LNCaP clone FGC (cell line): ENCODE results near the gene SH3BP5.
"Not testable (repeated sequence)": the region's sequence is repeated elsewhere in the genome, so short reads cannot be mapped to it uniquely, and the experiment has no call there.

Experiments
- DNase-seq: peaks from one replicate; pipeline ENCODE4 v3.0.0-alpha.2; 2011; ENCODE audit warnings: low read depth
- H3K4me3 ChIP-seq: 2 replicates; pipeline ENCODE4 v1.5.1; 2011; ENCODE audit warnings: mild to moderate bottlenecking, low read depth, low read length, control low read depth
- CTCF ChIP-seq: IDR thresholded peaks from 2 replicates; pipeline ENCODE4 v1.5.1; 2012; ENCODE audit warnings: mild to moderate bottlenecking; ENCODE audit not compliant: control insufficient read depth, insufficient read depth; ENCODE audit errors: extremely low read depth

SH3BP5 gene

DNA sequence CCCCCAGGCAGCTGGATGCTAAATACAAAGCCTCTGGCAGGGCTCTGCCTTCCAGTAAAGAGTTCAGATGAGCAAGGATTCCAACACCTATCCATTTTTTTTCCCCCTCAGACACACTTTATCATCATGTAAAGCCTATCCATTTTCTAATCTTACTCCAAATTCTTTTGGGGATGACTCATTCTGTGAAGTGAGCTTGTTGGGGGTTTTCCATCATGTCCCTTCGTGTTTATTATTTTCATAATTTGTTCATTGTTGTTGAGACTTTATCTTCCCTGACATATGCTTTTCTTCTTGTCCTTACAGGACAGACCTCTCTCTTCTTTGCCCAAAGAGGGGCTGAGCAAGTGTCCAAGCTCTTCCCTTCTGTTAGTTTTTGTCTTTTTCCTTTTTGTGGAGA lies 34.7 kb upstream of the SH3BP5 start:
- TF ChIP-seq CTCF = no peak
- no peak for DNase-seq
- no peak overlapping the region for H3K4me3 ChIP-seq

GRCh38 chr3:15364078-15364477 lies 31.7 kb upstream of the SH3BP5 start:
- DNase-seq, H3K4me3 ChIP-seq: not testable (repeated sequence)

- no peak overlapping the region for H3K4me3 ChIP-seq
- no peak for DNase-seq
- TF ChIP-seq CTCF = no peak
Measured at GRCh38 chr3:15361494-15362214, 29.3 kb upstream of the SH3BP5 start.

DNA sequence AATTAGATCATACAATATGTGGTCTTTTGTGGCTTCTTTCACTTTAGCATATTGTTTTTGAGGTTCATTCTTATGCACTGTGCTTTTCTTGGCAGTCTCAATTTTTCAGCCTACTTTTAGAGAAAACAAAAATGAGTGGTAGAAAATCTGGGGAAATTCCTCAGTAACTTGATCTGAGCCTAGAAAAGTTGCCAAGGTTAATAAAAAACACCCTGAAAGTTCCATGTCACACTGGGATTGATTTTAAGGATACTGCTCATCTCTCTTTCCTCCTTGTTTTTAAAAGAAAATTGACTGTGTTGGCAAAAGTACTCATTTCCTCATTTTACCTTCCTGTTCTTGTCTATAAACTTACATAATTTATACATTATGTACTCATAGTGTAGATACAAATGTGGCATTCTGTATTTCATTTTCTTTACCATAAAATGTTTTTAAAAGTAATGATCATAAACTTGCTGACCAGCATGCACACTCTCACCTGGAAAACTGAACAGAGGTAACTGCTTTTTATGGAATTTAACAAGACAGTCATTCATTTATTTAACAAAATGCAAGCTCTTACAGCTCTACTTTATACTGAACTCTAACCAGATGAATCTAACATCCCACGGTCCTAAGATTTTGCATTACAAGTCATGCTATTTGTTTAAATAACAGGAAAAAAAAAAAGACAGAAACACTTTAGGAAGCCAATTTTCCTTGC lies 28.6 kb upstream of the SH3BP5 start:
- no peak for DNase-seq
- TF ChIP-seq CTCF = no peak
- H3K4me3 ChIP-seq = no peak overlapping the region

DNA sequence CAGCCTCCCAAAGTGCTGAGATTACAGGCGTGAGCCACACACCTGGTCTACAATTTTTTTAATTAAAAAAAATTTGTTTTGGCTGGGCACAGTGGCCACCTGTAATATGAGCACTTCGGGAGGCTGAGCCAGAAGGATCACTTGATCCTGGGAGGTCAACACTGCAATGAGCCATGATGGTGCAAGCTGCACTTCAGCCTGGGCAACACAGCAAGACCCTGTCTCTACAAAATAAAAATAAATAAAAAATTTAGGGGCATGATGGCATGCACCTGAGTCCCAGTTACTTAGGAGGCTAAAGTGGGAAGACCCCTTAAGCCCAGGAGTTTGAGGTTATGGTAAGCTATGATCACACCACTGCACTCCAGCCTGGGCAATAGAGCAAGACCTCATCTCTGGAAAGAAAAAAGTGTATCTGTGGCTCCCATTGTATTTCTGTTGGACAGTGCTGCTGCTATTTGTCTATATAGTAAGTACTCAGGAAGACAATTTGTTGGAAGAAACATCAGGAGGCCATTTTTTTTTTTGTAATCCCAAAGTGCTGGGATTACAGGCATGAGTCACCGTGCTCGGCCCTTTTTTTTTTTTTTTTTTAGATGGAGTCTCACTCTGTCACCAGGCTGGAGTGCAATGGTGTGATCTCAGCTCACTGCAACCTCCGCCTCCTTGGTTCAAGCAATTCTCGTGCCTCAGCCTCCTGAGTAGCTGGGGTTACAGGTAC lies 27.5 kb upstream of the SH3BP5 start:
- DNase-seq = no peak
- no peak overlapping the region for H3K4me3 ChIP-seq
- no peak for TF ChIP-seq CTCF

GRCh38 chr3:15356651-15357061 lies 24.3 kb upstream of the SH3BP5 start:
- DNase-seq = not testable (repeated sequence)

DNA sequence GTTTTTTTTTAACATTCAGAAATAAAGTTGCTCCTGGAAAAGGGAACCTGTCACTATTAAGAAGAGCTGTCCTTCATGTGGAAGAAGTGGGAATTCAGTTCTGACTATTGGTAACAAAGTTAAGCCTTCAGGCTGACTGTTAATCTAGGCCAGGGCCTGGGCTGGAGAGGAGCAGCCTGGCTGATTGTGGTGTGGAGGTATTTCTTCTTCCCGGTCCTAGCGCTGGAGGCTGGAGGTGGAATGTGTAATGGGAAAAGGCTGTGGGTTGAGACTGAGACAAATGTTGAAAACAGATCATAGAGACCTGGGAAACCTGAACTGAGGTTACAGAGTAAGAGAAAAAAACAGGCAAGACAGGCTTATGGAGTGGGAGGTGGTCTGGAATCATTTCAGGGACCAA lies 23.8 kb upstream of the SH3BP5 start:
- no peak for TF ChIP-seq CTCF
- H3K4me3 ChIP-seq = no peak overlapping the region
- no peak for DNase-seq

More at GRCh38 chr3:15356651-15357061, 24.3 kb upstream of the SH3BP5 start:
- H3K4me3 ChIP-seq = not testable (repeated sequence)

DNA sequence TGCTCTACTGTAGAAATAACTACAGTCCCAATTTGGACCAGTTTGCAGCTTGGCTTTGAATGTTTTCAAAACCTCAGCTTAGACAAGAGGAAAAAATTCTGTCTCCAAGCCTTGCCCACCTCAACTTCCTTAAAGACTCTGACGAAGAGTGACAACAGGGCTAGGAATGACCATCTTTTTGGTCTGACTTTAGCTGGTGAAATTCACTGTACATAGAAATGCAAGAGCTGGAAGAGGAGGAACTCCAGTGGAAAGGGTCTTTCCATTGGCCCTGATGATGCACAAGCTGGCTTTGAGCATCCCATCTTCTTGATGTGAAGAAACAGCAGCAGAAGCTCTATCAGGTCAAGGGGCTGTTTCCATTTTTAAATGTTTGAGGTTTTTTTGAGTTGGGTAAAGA lies 22.7 kb upstream of the SH3BP5 start:
- no peak for TF ChIP-seq CTCF
- no peak overlapping the region for H3K4me3 ChIP-seq
- no peak for DNase-seq
